HCT116 (cell line): ENCODE results near the gene PDE4B. TPM values are rescaled to one million over a fixed set of nuclear protein-coding genes. Genes with fewer than 3 reads are reported as not detected.

ENCODE experiments used
- ATAC-seq: fragments of 200-7000 bp; cut with Tn5 transposase; 2 replicates; pipeline ENCODE4 v1.9.1; 2020; ENCODE audit warnings: mild to moderate bottlenecking, moderate library complexity
- BruUV-seq: library from RNA; stranded (reverse); fragments of 400-500 nt; replicated peaks from 2 replicates; lab custom pipeline; 2021; lab: Mats Ljungman, UMichigan
- CTCF ChIA-PET: fragments of 300-600 bp; sonication (Branson Sonifier 250); formaldehyde crosslinking; loops from one replicate; lab custom pipeline; 2021; ENCODE audit warnings: antibody characterized with exemption; lab: Charles Lee
- POLR2A ChIA-PET: fragments of 300-600, 350-600 bp; sonication (Branson Sonifier 250); formaldehyde crosslinking; loops from one replicate; lab custom pipeline; 2021; ENCODE audit warnings: antibody characterized with exemption; lab: Charles Lee
- RAD21 ChIA-PET, 2 experiments: fragments of 300-600 bp; sonication (Branson Sonifier 250); formaldehyde crosslinking; loops; one replicate each; lab custom pipeline; 2023; ENCODE audit warnings: low total read pairs in 2 of 2; ENCODE audit not compliant: uncharacterized antibody in 2 of 2, unreplicated experiment in 2 of 2, low non-redundant PET in 1 of 2; lab: Charles Lee
- DNase-seq: peaks from one replicate; pipeline ENCODE4 v3.0.0-alpha.2; 2010; ENCODE audit warnings: low read depth, low spot score
- H2AFZ ChIP-seq: fragments of 200-600 bp; shearing (Covaris generic), sonication (generic); 2 replicates; pipeline ENCODE4 v1.6.1; 2017; ENCODE audit warnings: low read depth, mixed run types, mixed read lengths, antibody characterized with exemption, low read length; ENCODE audit not compliant: poor library complexity, severe bottlenecking
- H3K27ac ChIP-seq: 2 replicates; pipeline ENCODE4 v1.5.1; 2012; ENCODE audit warnings: low read depth, low read length
- H3K27me3 ChIP-seq: fragments of 200-600 bp; sonication (generic); 2 replicates; pipeline ENCODE4 v1.6.1; 2016; ENCODE audit warnings: mixed run types, low read length, mixed read lengths; ENCODE audit not compliant: insufficient read depth
- H3K36me3 ChIP-seq, 2 experiments: fragments of 200-500 bp in 1 of 2; fragments of 200-600 bp in 1 of 2; sonication (Bioruptor generic) in 1 of 2; sonication (generic) in 1 of 2; 2 replicates each; pipeline versions ENCODE4 v1.5.1 to v1.6.1; 2014 to 2016; ENCODE audit warnings: low read length in 2 of 2, inconsistent platforms in 1 of 2, mixed read lengths in 1 of 2, mixed run types in 1 of 2; ENCODE audit not compliant: insufficient read depth in 2 of 2, control insufficient read depth in 1 of 2
- H3K4me1 ChIP-seq, 2 experiments: fragments of 200-600 bp in 1 of 2; sonication (generic) in 1 of 2; 2 replicates each; pipeline versions ENCODE4 v1.5.1 to v1.6.1; 2012 to 2017; ENCODE audit warnings: low read length in 2 of 2, inconsistent platforms in 1 of 2, mild to moderate bottlenecking in 1 of 2, mixed read lengths in 1 of 2, mixed run types in 1 of 2, moderate library complexity in 1 of 2; ENCODE audit not compliant: insufficient read depth in 2 of 2, control insufficient read depth in 1 of 2
- H3K4me2 ChIP-seq: fragments of 200-600 bp; sonication (generic); 2 replicates; pipeline ENCODE4 v1.6.1; 2017; ENCODE audit warnings: mixed run types, low read length, mixed read lengths
- H3K4me3 ChIP-seq, 2 experiments: fragments of 200-600 bp in 1 of 2; sonication (generic) in 1 of 2; replicated peaks in 1 of 2; 2 replicates each; pipeline ENCODE4 v1.5.1; 2011 to 2016; ENCODE audit warnings: low read length in 2 of 2, control low read depth in 1 of 2, low read depth in 1 of 2, mild to moderate bottlenecking in 1 of 2, mixed read lengths in 1 of 2, mixed run types in 1 of 2
- H3K79me2 ChIP-seq: fragments of 200-600 bp; sonication (generic); 2 replicates; pipeline ENCODE4 v1.6.1; 2017; ENCODE audit warnings: mild to moderate bottlenecking, mixed run types, low read length, moderate library complexity, mixed read lengths; ENCODE audit not compliant: insufficient read depth
- H3K9ac ChIP-seq: fragments of 200-600 bp; sonication (generic); 2 replicates; pipeline ENCODE4 v1.6.1; 2016; ENCODE audit warnings: low read length, mixed read lengths
- H3K9me2 ChIP-seq: fragments of 200-600 bp; sonication (generic), shearing (Covaris generic); 2 replicates; pipeline ENCODE4 v1.6.1; 2017; ENCODE audit warnings: mixed run types, mild to moderate bottlenecking, moderate library complexity; ENCODE audit not compliant: insufficient read depth
- H3K9me3 ChIP-seq, 2 experiments: fragments of 200-500 bp in 1 of 2; fragments of 200-600 bp in 1 of 2; sonication (Bioruptor generic) in 1 of 2; sonication (generic) in 1 of 2; 2 replicates each; pipeline ENCODE4 v1.6.1; 2014 to 2017; ENCODE audit warnings: low read length in 2 of 2, mixed read lengths in 2 of 2, inconsistent platforms in 1 of 2, low read depth in 1 of 2, mild to moderate bottlenecking in 1 of 2, mixed run types in 1 of 2, moderate library complexity in 1 of 2; ENCODE audit not compliant: control insufficient read depth in 1 of 2, insufficient read depth in 1 of 2
- H4K20me1 ChIP-seq: fragments of 200-600 bp; sonication (generic), shearing (Covaris generic); 2 replicates; pipeline ENCODE4 v1.6.1; 2017; ENCODE audit warnings: mixed run types, mild to moderate bottlenecking, moderate library complexity; ENCODE audit not compliant: insufficient read depth
- ATF3 ChIP-seq: IDR thresholded peaks from 2 replicates; pipeline ENCODE4 v1.6.1; 2012
- CBX3 ChIP-seq: IDR thresholded peaks from 2 replicates; pipeline ENCODE4 v1.6.1; 2012; ENCODE audit warnings: low read depth
- CEBPB ChIP-seq: IDR thresholded peaks from 2 replicates; pipeline ENCODE4 v1.6.1; 2012; ENCODE audit warnings: low read depth
- CTCF ChIP-seq, 3 experiments: fragments of 200-600 bp in 1 of 3; sonication (generic) in 1 of 3; IDR thresholded peaks in 2 of 3; conservative IDR thresholded peaks in 1 of 3; 2 replicates each; pipeline ENCODE4 v1.5.1; 2012 to 2017; ENCODE audit warnings: low read depth in 2 of 3, low read length in 2 of 3, antibody characterized with exemption in 1 of 3, borderline replicate concordance in 1 of 3, control low read depth in 1 of 3, mild to moderate bottlenecking in 1 of 3, mixed read lengths in 1 of 3, mixed run types in 1 of 3, moderate library complexity in 1 of 3; ENCODE audit not compliant: insufficient read depth in 1 of 3
- EGR1 ChIP-seq: IDR thresholded peaks from 2 replicates; pipeline ENCODE4 v1.6.1; 2012; ENCODE audit warnings: low read depth
- ELF1 ChIP-seq: IDR thresholded peaks from 2 replicates; pipeline ENCODE4 v1.6.1; 2012; ENCODE audit warnings: low read depth, borderline replicate concordance
- EZH2phosphoT487 ChIP-seq: fragments of 200-600 bp; IDR thresholded peaks from 2 replicates; pipeline ENCODE4 v1.6.1; 2018; ENCODE audit warnings: antibody characterized with exemption, borderline replicate concordance
- FOSL1 ChIP-seq: IDR thresholded peaks from 2 replicates; pipeline ENCODE4 v1.6.1; 2012; ENCODE audit warnings: low read depth
- JUND ChIP-seq: IDR thresholded peaks from 2 replicates; pipeline ENCODE4 v1.6.1; 2012
- POLR2AphosphoS5 ChIP-seq: IDR thresholded peaks from 2 replicates; pipeline ENCODE4 v1.6.1; 2011; ENCODE audit warnings: mild to moderate bottlenecking, low read depth, low read length, moderate library complexity
- RAD21 ChIP-seq: IDR thresholded peaks from 2 replicates; pipeline ENCODE4 v1.6.1; 2012; ENCODE audit warnings: low read depth, mild to moderate bottlenecking
- SIN3A ChIP-seq: IDR thresholded peaks from 2 replicates; pipeline ENCODE4 v1.6.1; 2012; ENCODE audit warnings: low read depth
- SP1 ChIP-seq: IDR thresholded peaks from 2 replicates; pipeline ENCODE4 v1.6.1; 2012; ENCODE audit warnings: low read depth
- SRF ChIP-seq: IDR thresholded peaks from 2 replicates; pipeline ENCODE4 v1.6.1; 2012; ENCODE audit warnings: low read depth
- TCF7L2 ChIP-seq: IDR thresholded peaks from 2 replicates; pipeline ENCODE4 v1.7.0; 2011; ENCODE audit warnings: borderline replicate concordance, inconsistent platforms; ENCODE audit not compliant: insufficient read depth, insufficient read length; ENCODE audit errors: extremely low read depth
- YY1 ChIP-seq: IDR thresholded peaks from 2 replicates; pipeline ENCODE4 v1.6.1; 2011; ENCODE audit warnings: low read length, low read depth, moderate library complexity, mild to moderate bottlenecking; ENCODE audit not compliant: insufficient replicate concordance; ENCODE audit errors: extremely low read depth
- ZFX ChIP-seq: fragments of 450-650 bp; IDR thresholded peaks from 2 replicates; pipeline ENCODE4 v1.6.1; 2017
- ZNF274 ChIP-seq: fragments of 200-500 bp; sonication (Bioruptor generic); IDR thresholded peaks from 2 replicates; pipeline ENCODE4 v1.6.1; 2014; ENCODE audit warnings: mild to moderate bottlenecking, low read depth, low read length, inconsistent platforms
- intact Hi-C: fragments of 100-400 bp; cut with micrococcal nuclease; formaldehyde crosslinking; loops from 2 replicates; pipeline ENCODE4 v1.10.0; 2022
- total RNA-seq: library from RNA; stranded (reverse); gene quantifications from one replicate; pipeline ENCODE4 v1.2.1, GENCODE V29; 2021; ENCODE audit not compliant: unreplicated experiment
- TF ChIP-seq, protein P1 (sequence below): IDR thresholded peaks from 2 replicates; pipeline ENCODE4 v1.6.1; 2011; ENCODE audit warnings: mild to moderate bottlenecking, low read length, moderate library complexity; ENCODE audit not compliant: insufficient replicate concordance; ENCODE audit errors: extremely low read depth
- TF ChIP-seq, protein P2 (sequence below): IDR thresholded peaks from 2 replicates; pipeline ENCODE4 v1.6.1; 2012; ENCODE audit warnings: low read depth

The PDE4B gene
- total RNA-seq, 1 experiment from 2014 or later, result 76.9 TPM

DNA sequence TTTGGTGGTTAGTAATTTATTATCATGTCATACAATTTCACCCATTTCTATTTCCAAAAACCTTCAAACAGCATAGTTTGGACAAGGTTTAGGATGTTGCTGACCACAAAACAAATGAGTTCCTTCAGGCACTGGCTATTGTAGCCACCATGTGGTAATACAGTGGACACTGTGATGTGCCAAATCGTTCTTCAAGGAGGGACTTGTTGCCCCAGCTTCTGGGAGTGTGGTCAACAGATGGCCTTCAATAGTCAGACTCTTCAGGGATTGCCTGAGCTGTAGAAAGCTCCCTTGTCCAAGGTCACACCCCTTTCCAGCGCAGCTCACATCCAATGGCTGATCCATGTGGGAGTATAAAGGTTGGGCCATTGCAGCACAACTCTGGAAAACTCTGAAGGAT, 2.6 kb downstream of the PDE4B start:
- intact Hi-C loops, result no loop called here
- H3K27me3 ChIP-seq, result no peaks in the 10 kb centered on the region
- no peak for ATAC-seq

More for the DNA sequence above, 2.6 kb downstream of the PDE4B start:
- TF ChIP-seq ZNF274 (no peak), EGR1 (no peak), POLR2AphosphoS5 (no peak), TCF7L2 (no peak), CEBPB (no peak), CTCF (IDR thresholded peaks at IDR 0.05 in 2 of 3, conservative IDR thresholded peaks at IDR 0.05 in 1 of 3; ENCODE audit: borderline replicate concordance in 1 of 3, insufficient read depth in 1 of 3, low read depth in 2 of 3, low read length in 2 of 3) (no peak), FOSL1 (no peak), EZH2phosphoT487 (no peak), SIN3A (no peak), ATF3 (no peak), SP1 (no peak), YY1 (no peak), SRF (no peak), ELF1 (no peak), RAD21 (no peak), ZFX (no peak), JUND (no peak), CBX3 (no peak)
- TF ChIP-seq, protein P1, sequence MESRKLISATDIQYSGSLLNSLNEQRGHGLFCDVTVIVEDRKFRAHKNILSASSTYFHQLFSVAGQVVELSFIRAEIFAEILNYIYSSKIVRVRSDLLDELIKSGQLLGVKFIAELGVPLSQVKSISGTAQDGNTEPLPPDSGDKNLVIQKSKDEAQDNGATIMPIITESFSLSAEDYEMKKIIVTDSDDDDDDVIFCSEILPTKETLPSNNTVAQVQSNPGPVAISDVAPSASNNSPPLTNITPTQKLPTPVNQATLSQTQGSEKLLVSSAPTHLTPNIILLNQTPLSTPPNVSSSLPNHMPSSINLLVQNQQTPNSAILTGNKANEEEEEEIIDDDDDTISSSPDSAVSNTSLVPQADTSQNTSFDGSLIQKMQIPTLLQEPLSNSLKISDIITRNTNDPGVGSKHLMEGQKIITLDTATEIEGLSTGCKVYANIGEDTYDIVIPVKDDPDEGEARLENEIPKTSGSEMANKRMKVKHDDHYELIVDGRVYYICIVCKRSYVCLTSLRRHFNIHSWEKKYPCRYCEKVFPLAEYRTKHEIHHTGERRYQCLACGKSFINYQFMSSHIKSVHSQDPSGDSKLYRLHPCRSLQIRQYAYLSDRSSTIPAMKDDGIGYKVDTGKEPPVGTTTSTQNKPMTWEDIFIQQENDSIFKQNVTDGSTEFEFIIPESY, result no peak
- TF ChIP-seq, protein P2, sequence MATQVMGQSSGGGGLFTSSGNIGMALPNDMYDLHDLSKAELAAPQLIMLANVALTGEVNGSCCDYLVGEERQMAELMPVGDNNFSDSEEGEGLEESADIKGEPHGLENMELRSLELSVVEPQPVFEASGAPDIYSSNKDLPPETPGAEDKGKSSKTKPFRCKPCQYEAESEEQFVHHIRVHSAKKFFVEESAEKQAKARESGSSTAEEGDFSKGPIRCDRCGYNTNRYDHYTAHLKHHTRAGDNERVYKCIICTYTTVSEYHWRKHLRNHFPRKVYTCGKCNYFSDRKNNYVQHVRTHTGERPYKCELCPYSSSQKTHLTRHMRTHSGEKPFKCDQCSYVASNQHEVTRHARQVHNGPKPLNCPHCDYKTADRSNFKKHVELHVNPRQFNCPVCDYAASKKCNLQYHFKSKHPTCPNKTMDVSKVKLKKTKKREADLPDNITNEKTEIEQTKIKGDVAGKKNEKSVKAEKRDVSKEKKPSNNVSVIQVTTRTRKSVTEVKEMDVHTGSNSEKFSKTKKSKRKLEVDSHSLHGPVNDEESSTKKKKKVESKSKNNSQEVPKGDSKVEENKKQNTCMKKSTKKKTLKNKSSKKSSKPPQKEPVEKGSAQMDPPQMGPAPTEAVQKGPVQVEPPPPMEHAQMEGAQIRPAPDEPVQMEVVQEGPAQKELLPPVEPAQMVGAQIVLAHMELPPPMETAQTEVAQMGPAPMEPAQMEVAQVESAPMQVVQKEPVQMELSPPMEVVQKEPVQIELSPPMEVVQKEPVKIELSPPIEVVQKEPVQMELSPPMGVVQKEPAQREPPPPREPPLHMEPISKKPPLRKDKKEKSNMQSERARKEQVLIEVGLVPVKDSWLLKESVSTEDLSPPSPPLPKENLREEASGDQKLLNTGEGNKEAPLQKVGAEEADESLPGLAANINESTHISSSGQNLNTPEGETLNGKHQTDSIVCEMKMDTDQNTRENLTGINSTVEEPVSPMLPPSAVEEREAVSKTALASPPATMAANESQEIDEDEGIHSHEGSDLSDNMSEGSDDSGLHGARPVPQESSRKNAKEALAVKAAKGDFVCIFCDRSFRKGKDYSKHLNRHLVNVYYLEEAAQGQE, result no peak
- Histone ChIP-seq H2AFZ (no peak overlapping the region), H3K9me3 (no peaks in the 10 kb centered on the region), H3K79me2 (no peaks in the 10 kb centered on the region), H4K20me1 (no peaks in the 10 kb centered on the region), H3K9ac (no peak overlapping the region), H3K4me3 (no peak overlapping the region), H3K4me2 (no peak overlapping the region), H3K9me2 (no peaks in the 10 kb centered on the region), H3K27ac (no peak overlapping the region), H3K36me3 (no peaks in the 10 kb centered on the region), H3K4me1 (no peaks in the 10 kb centered on the region)
- ChIA-PET RAD21 (no interaction called here), POLR2A (no interaction called here), CTCF (no interaction called here)
- no peak for DNase-seq
- no TSS peak for BruUV-seq
